Measurements from ENCODE around the gene WWP2. TPM values are rescaled to one million over a fixed set of nuclear protein-coding genes. Genes with fewer than 3 reads are reported as not detected.
"Not testable (repeated sequence)": the region's sequence is repeated elsewhere in the genome, so short reads cannot be mapped to it uniquely, and the experiment has no call there.

The WWP2 gene
- total RNA-seq, 2 experiments from 2014 or later, result 41.9 to 43.0 TPM

DNA sequence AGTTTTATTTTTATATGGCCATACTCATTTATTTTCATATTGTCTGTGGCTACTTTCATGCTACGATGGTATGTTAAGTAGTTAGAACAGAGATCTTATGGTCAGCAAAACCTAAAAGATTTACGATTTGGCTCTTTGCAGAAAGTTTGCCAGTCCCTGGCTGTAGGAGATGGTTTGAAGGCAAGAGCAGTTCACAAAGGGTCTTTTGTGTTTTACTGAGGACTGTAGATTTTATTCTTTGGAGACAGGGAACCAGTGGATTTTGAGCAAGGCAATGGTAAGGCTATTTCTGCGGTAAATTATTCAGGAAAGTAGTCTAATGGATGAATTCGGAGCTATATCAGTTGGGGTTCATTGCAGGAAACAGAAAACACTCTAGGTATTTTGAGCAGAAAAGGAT, 90.7 kb downstream of the WWP2 start:
- no peaks in the 10 kb centered on the region for H3K4me1 ChIP-seq (ENCODE audit: insufficient read depth, low read length)
- H3K27ac ChIP-seq (ENCODE audit: low read depth in 1 of 2, low read length in 2 of 2), result no peak overlapping the region
- DNase-seq, result no peak
- Mint-ChIP-seq H3K27me3 (no peaks in the 10 kb centered on the region), H3K9me3 (no peaks in the 10 kb centered on the region), H3K4me3 (no peak overlapping the region), H3K27ac (no peak overlapping the region), H3K36me3 (ENCODE audit: low read depth) (peaks cover 66% of the 10 kb centered on the region), H3K4me1 (ENCODE audit: low read depth) (peaks cover 4% of the 10 kb centered on the region)
- no peaks in the 10 kb centered on the region for H3K27me3 ChIP-seq (ENCODE audit: control insufficient read depth in 1 of 2, insufficient read depth in 2 of 2, low read length in 2 of 2)
- H3K36me3 ChIP-seq (ENCODE audit: insufficient read depth, low read length), result peaks cover 33% of the 10 kb centered on the region
- TF ChIP-seq, protein P1, sequence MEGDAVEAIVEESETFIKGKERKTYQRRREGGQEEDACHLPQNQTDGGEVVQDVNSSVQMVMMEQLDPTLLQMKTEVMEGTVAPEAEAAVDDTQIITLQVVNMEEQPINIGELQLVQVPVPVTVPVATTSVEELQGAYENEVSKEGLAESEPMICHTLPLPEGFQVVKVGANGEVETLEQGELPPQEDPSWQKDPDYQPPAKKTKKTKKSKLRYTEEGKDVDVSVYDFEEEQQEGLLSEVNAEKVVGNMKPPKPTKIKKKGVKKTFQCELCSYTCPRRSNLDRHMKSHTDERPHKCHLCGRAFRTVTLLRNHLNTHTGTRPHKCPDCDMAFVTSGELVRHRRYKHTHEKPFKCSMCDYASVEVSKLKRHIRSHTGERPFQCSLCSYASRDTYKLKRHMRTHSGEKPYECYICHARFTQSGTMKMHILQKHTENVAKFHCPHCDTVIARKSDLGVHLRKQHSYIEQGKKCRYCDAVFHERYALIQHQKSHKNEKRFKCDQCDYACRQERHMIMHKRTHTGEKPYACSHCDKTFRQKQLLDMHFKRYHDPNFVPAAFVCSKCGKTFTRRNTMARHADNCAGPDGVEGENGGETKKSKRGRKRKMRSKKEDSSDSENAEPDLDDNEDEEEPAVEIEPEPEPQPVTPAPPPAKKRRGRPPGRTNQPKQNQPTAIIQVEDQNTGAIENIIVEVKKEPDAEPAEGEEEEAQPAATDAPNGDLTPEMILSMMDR (IDR thresholded peaks at IDR 0.05), result no peak
- intact Hi-C loops (cut with DNase I, micrococcal nuclease), result no loop called here
- ChIA-PET POLR2A (no interaction called here), CTCF (interaction anchor here (1.2 kb wide), 1 partner anchor 51 kb away, joined by 3 read pairs; no protein-coding TSS in a partner anchor)
- no peaks in the 10 kb centered on the region for H3K9me3 ChIP-seq (ENCODE audit: control insufficient read depth in 1 of 2, insufficient read depth in 1 of 2, low read length in 2 of 2)
- H3K4me3 ChIP-seq (ENCODE audit: low read length), result no peak overlapping the region
- no peak for ATAC-seq (ENCODE audit: poor library complexity)

DNA sequence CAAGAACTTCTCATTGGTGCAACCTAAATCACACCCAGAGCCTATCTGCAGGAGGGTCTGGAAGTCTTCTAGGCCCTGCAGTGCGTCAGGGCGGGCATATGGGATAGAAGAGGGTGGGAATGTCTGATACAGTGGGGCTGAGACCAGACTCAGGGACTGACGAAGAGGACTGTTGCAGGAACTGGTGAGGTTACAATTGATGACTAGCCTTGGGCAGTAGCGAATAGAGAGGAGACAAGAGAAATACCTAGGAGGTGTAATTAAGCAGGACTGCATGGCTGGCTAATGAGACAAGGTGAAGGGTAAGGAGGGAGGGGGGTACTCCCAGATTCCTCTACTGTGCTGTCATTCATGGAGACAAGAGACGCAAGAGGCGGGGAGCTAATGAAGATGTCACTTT, 91.3 kb downstream of the WWP2 start:
- no peak overlapping the region for H3K27ac Mint-ChIP-seq

DNA sequence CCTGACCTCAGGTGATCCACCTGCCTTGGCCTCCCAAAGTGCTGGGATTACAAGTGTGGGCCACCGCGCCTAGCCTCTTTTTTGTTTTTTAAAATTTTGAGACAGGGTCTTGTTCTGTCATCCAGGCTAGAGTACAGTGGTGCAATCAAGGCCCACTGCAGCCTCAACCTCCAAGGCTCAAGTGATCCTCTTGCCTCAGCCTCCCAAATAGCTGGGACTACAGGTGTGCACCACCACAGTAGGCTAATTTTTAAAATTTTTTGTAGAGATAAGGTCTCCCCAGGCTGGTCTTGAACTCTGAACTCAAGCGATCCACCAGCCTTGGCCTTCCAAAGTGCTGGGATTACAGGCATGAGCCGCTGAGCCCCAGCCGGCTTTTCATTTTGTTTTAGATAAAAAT, 92.6 kb downstream of the WWP2 start:
- H3K4me1 Mint-ChIP-seq (ENCODE audit: low read depth); H3K9me3 ChIP-seq (ENCODE audit: control insufficient read depth in 1 of 2, insufficient read depth in 1 of 2, low read length in 2 of 2); H3K9me3 Mint-ChIP-seq; H3K4me3 Mint-ChIP-seq; H3K27me3 ChIP-seq (ENCODE audit: control insufficient read depth in 1 of 2, insufficient read depth in 2 of 2, low read length in 2 of 2); H3K27ac Mint-ChIP-seq; intact Hi-C loops (cut with DNase I, micrococcal nuclease); CTCF ChIA-PET; DNase-seq; H3K27me3 Mint-ChIP-seq; H3K4me1 ChIP-seq (ENCODE audit: insufficient read depth, low read length); POLR2A ChIA-PET; ATAC-seq (ENCODE audit: poor library complexity); H3K27ac ChIP-seq (ENCODE audit: low read depth in 1 of 2, low read length in 2 of 2); H3K4me3 ChIP-seq (ENCODE audit: low read length): not testable (repeated sequence)
- peaks cover 40% of the 10 kb centered on the region for H3K36me3 ChIP-seq (ENCODE audit: insufficient read depth, low read length)
- H3K36me3 Mint-ChIP-seq (ENCODE audit: low read depth), result peaks cover 68% of the 10 kb centered on the region

More for the DNA sequence above, 91.3 kb downstream of the WWP2 start:
- Mint-ChIP-seq H3K9me3 (no peaks in the 10 kb centered on the region), H3K4me1 (ENCODE audit: low read depth) (peaks cover 4% of the 10 kb centered on the region), H3K36me3 (ENCODE audit: low read depth) (peaks cover 70% of the 10 kb centered on the region), H3K27me3 (no peaks in the 10 kb centered on the region), H3K4me3 (no peak overlapping the region)
- no peak overlapping the region for H3K4me3 ChIP-seq (ENCODE audit: low read length)
- no peak overlapping the region for H3K27ac ChIP-seq (ENCODE audit: low read depth in 1 of 2, low read length in 2 of 2)
- DNase-seq (no peak), ATAC-seq (ENCODE audit: poor library complexity) (no peak)
- H3K9me3 ChIP-seq (ENCODE audit: control insufficient read depth in 1 of 2, insufficient read depth in 1 of 2, low read length in 2 of 2), result no peaks in the 10 kb centered on the region
- CTCF ChIA-PET, result no interaction called here
- POLR2A ChIA-PET, result no interaction called here
- H3K4me1 ChIP-seq (ENCODE audit: insufficient read depth, low read length), result no peaks in the 10 kb centered on the region
- peaks cover 38% of the 10 kb centered on the region for H3K36me3 ChIP-seq (ENCODE audit: insufficient read depth, low read length)
- TF ChIP-seq, protein P1 (IDR thresholded peaks at IDR 0.05), result no peak
- no peaks in the 10 kb centered on the region for H3K27me3 ChIP-seq (ENCODE audit: control insufficient read depth in 1 of 2, insufficient read depth in 2 of 2, low read length in 2 of 2)
- intact Hi-C loops (cut with DNase I, micrococcal nuclease), result no loop called here

DNA sequence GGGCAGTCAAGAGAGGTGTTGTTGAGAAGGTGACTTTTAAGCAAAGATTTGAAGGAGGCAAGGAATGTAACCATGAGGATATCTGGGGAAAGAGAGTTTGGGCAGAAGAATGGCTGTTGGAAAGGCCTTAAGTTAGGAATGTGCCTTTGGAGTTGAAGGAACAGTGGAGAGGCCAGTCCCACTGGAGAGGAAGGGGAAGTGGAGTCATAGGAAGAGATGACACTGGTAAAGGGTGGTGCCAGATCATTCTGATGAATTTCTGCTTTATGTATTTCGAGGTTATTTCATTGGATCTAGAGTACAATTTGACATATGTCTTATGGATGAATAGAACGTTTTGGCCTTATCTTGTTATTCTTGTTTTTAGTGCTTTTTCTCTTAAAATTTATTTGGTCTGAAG, 93.5 kb downstream of the WWP2 start:
- CTCF ChIA-PET, result no interaction called here
- Mint-ChIP-seq H3K4me3 (no peak overlapping the region), H3K36me3 (ENCODE audit: low read depth) (peaks cover 70% of the 10 kb centered on the region), H3K4me1 (ENCODE audit: low read depth) (peaks cover 8% of the 10 kb centered on the region), H3K27me3 (no peaks in the 10 kb centered on the region), H3K9me3 (no peaks in the 10 kb centered on the region), H3K27ac (no peak overlapping the region)
- Histone ChIP-seq H3K9me3 (ENCODE audit: control insufficient read depth in 1 of 2, insufficient read depth in 1 of 2, low read length in 2 of 2) (no peaks in the 10 kb centered on the region), H3K4me1 (ENCODE audit: insufficient read depth, low read length) (no peaks in the 10 kb centered on the region), H3K36me3 (ENCODE audit: insufficient read depth, low read length) (peaks cover 44% of the 10 kb centered on the region), H3K4me3 (ENCODE audit: low read length) (no peak overlapping the region), H3K27me3 (ENCODE audit: control insufficient read depth in 1 of 2, insufficient read depth in 2 of 2, low read length in 2 of 2) (no peaks in the 10 kb centered on the region), H3K27ac (ENCODE audit: low read depth in 1 of 2, low read length in 2 of 2) (no peak overlapping the region)
- intact Hi-C loops (cut with DNase I, micrococcal nuclease), result no loop called here
- TF ChIP-seq, protein P1 (IDR thresholded peaks at IDR 0.05), result no peak
- POLR2A ChIA-PET, result no interaction called here
- ATAC-seq (ENCODE audit: poor library complexity) (no peak), DNase-seq (no peak)
